Measurements from ENCODE around the gene TCERG1L.

Gene TCERG1L

GRCh38 chr10:131216681-131217230, 94.8 kb downstream of the TCERG1L start:
- no peak for TF ChIP-seq RAD21 (IDR thresholded peaks at IDR 0.05; ENCODE audit: low read depth)
- no peak for TF ChIP-seq ZBTB7A (IDR thresholded peaks at IDR 0.05; ENCODE audit: low read depth)
- TF ChIP-seq REST (IDR thresholded peaks at IDR 0.05; ENCODE audit: low read depth), result no peak
- no peak for TF ChIP-seq TCF12 (IDR thresholded peaks at IDR 0.05; ENCODE audit: low read depth)
- TF ChIP-seq NFIC (IDR thresholded peaks at IDR 0.05), result no peak
- TF ChIP-seq TAF1 (IDR thresholded peaks at IDR 0.05; ENCODE audit: low read depth), result no peak
- no peak for TF ChIP-seq CEBPB (IDR thresholded peaks at IDR 0.05)
- TF ChIP-seq USF1 (IDR thresholded peaks at IDR 0.05), result no peak
- TF ChIP-seq YY1 (IDR thresholded peaks at IDR 0.05; ENCODE audit: low read depth), result no peak

GRCh38 chr10:131215776-131216175, 95.7 kb downstream of the TCERG1L start:
- no peak for TF ChIP-seq MAX (IDR thresholded peaks at IDR 0.05)
- no peak for TF ChIP-seq RAD21 (IDR thresholded peaks at IDR 0.05; ENCODE audit: low read depth)
- TF ChIP-seq REST (IDR thresholded peaks at IDR 0.05; ENCODE audit: low read depth), result no peak
- no peak for TF ChIP-seq CEBPB (IDR thresholded peaks at IDR 0.05)
- TF ChIP-seq NFIC (IDR thresholded peaks at IDR 0.05), result no peak
- no peak for TF ChIP-seq TCF12 (IDR thresholded peaks at IDR 0.05; ENCODE audit: low read depth)
- no peak for TF ChIP-seq EP300 (IDR thresholded peaks at IDR 0.05; ENCODE audit: borderline replicate concordance)
- TF ChIP-seq TEAD4 (IDR thresholded peaks at IDR 0.05), result no peak
- no peak for TF ChIP-seq EGR1 (IDR thresholded peaks at IDR 0.05)
- no peak for TF ChIP-seq ZBTB7A (IDR thresholded peaks at IDR 0.05; ENCODE audit: low read depth)
- TF ChIP-seq TAF1 (IDR thresholded peaks at IDR 0.05; ENCODE audit: low read depth), result no peak
- TF ChIP-seq FOXM1 (IDR thresholded peaks at IDR 0.05; ENCODE audit: borderline replicate concordance, low read depth), result no peak

- TF ChIP-seq TAF1 (IDR thresholded peaks at IDR 0.05; ENCODE audit: low read depth) (no peak), MAX (IDR thresholded peaks at IDR 0.05) (no peak), USF1 (IDR thresholded peaks at IDR 0.05) (no peak), CEBPB (IDR thresholded peaks at IDR 0.05) (no peak), EP300 (IDR thresholded peaks at IDR 0.05; ENCODE audit: borderline replicate concordance) (no peak), ZBTB7A (IDR thresholded peaks at IDR 0.05; ENCODE audit: low read depth) (no peak), EGR1 (IDR thresholded peaks at IDR 0.05) (no peak), NFIC (IDR thresholded peaks at IDR 0.05) (no peak), CREB1 (IDR thresholded peaks at IDR 0.05; ENCODE audit: low read depth) (no peak), FOXM1 (IDR thresholded peaks at IDR 0.05; ENCODE audit: borderline replicate concordance, low read depth) (no peak), TCF12 (IDR thresholded peaks at IDR 0.05; ENCODE audit: low read depth) (no peak), TEAD4 (IDR thresholded peaks at IDR 0.05) (no peak), RAD21 (IDR thresholded peaks at IDR 0.05; ENCODE audit: low read depth) (no peak), REST (IDR thresholded peaks at IDR 0.05; ENCODE audit: low read depth) (no peak)
Measured at GRCh38 chr10:131214521-131215244, 96.8 kb downstream of the TCERG1L start.
